ENCODE data around the gene KCND3.
A peak's percentile ranks its signal among the peaks of the same experiment; 100 is the strongest.

KCND3 gene

DNA sequence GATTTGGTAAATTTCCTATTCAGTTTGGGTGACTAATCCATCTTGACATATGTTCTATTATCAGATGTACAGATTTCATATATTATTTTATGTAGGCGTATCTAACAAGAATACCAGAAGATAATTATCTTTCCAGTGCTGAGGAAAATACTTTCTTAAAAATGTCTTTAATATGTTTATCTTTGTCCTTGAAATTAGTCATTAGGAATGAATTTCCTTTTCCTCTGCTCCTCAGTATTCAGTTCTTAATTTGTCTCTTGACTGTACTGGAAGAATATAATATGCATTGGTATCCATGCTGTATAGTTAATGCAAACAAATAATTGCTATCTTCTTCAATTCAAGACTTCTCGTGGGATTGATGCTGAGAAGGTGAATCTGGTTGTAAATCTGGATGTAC, 227.1 kb downstream of the KCND3 start:
- no peak for TF ChIP-seq ZNF274 (IDR thresholded peaks at IDR 0.05; ENCODE audit: low read depth, low read length)
- H3K4me3 ChIP-seq (ENCODE audit: low read length): no peak overlapping the region

DNA sequence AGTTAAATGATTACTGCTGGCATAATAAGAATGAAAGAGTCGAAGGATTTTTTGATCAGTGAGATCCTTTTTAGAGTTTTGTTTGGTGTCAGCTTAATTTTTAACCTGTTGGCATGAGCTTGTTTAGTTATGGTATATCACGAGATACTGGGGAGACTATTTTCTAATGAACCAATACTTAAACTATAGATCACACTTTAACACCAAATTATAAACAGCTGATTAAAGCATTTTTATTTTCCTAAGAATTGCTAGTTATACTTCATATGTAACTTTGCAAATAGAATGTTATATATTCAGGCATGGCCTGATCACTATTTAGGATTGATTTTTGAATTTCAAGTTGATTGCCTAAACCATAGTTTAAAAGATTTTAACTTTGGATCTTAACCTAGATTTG, 227.8 kb downstream of the KCND3 start:
- no peak overlapping the region for H3K4me3 ChIP-seq (ENCODE audit: low read length)
- TF ChIP-seq ZNF274 (IDR thresholded peaks at IDR 0.05; ENCODE audit: low read depth, low read length): no peak

DNA sequence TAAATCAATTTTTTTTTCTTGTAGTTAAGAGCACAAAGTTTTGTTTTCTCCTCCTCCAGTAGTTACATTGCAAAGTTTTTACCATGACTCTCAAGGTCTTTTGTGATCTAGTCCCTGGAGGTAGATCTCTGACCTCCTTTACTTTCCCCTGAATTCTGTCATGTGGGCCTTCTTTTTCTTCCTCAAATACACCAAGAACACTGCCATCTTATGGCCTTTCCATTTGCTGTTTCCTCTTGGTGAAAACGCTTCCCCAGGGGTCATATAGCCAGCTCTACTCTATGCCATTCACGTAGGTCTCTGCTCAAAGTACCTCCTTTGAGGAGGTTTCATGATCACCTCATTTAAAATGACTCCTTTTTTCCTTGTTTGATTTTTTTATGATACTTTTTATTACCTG, 231.1 kb downstream of the KCND3 start:
- no peak overlapping the region for H3K4me3 ChIP-seq (ENCODE audit: low read length)
- no peak for TF ChIP-seq ZNF274 (IDR thresholded peaks at IDR 0.05; ENCODE audit: low read depth, low read length)

DNA sequence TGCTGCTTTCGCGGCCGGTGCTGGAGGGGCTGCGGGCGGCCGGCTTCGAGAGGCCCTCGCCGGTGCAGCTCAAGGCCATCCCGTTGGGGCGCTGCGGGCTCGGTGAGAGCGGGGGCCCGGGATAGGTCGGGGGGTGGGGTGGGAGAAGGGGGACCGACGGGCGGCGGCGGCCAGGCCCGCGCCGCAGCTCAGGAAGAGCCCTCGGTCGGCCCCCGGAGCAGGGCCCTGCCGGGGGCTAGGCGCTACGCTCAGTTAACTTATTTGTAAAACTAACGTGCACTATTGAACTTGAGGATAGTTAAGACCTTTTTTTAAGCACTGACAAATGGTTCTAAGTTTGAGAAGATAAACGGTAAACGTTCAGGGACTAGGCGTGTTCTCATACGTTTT, 233.3 kb downstream of the KCND3 start:
- TF ChIP-seq ZNF274 (IDR thresholded peaks at IDR 0.05; ENCODE audit: low read depth, low read length): no peak

DNA sequence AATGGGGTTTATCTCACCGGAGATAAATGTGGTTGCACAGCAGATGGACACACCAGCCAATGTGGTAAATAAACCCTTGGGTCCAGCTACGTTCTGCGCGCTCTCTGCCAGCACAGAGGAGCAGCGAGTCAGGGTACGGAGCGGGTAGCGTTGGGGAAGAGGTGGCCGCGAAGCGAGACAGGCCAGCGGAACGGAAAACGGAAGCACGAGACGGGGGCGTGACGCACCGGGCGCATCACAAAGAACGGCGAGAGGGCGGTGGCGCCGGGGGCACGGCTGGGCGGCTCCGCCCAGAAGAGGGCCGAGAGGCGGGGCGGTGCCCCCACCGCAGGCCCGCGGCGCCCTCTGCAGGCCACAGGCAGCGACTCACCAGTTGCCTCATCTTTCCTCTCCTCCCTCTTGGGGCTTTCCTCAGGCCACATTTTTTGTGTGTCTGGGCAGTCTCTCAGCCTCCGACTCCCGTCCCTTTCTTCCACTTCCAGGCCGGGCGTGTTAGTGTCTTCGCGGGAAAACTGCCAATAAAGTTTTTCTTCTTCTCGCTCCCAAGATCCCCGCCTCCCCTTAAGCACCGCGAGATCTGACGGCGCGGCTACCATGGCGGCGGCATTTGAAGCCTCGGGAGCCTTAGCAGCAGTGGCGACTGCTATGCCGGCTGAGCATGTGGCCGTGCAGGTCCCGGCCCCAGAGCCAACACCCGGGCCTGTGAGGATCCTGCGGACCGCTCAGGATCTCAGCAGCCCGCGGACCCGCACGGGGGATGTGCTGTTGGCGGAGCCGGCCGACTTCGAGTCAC, 233.9 kb downstream of the KCND3 start, which contains the start of gene DDX20:
Gene DDX20 (plus strand): TSS at position 571 of the 793 bp plus-strand sequence. CDS start 24 bp downstream, at position 595.
- H3K4me3 ChIP-seq (ENCODE audit: low read length): peak within 1 kb of the TSS; percentile 80
- TF ChIP-seq ZNF274 (IDR thresholded peaks at IDR 0.05; ENCODE audit: low read depth, low read length): no peak

More for the DNA sequence above, 233.3 kb downstream of the KCND3 start:
- peak overlapping the region; percentile 80 for H3K4me3 ChIP-seq (ENCODE audit: low read length)

DNA sequence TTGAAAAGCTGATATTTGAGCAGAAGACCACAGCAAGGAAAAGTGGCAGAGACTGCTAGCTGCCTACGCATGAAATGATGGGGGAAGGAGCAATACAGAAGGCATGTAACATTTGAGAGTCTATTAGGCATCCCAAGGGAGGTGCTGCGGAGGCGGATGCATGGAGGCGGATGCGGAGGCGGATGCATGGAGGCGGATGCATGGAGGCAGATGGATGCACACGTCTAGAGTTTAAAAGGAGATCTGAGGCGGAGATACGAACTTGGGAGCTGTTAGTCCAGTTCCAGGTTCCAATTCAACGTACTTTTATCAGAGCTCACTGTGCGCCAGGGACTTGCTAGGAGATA, 234.5 kb downstream of the KCND3 start:
- peak overlapping the region; percentile 80 for H3K4me3 ChIP-seq (ENCODE audit: low read length)
- TF ChIP-seq ZNF274 (IDR thresholded peaks at IDR 0.05; ENCODE audit: low read depth, low read length): no peak

DNA sequence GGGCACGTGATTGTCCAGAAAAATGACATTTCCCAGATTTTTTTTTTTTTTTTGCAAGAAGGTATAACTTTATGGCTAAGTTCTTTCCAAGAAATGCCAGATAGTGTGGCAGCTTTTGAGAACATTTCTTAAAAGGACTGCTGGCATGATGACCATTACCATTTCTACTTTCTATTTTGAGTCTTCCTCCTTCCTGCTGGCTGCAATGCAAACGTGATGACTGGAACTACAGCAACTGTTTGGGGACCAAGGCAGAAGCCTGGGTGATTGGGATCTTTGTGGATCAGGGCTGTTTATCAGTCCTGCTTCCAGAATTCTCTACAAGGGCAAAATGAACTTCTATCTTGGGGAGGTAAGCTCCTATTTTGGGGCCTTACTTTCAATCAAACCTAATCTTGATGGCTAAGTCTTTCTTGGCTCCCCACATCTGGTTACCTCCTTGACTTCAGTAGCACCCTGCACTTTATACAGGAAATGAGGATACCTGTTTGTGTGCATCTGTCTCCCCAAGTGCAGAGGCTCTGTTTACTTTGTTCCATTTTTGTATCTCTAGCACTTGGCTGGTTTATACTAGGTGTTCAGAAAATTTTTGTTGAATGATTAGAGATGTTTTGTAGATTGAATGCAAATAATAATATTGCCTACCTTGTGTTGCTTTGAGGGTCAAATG, 237.4 kb downstream of the KCND3 start:
- TF ChIP-seq ZNF274 (IDR thresholded peaks at IDR 0.05; ENCODE audit: low read depth, low read length): no peak

DNA sequence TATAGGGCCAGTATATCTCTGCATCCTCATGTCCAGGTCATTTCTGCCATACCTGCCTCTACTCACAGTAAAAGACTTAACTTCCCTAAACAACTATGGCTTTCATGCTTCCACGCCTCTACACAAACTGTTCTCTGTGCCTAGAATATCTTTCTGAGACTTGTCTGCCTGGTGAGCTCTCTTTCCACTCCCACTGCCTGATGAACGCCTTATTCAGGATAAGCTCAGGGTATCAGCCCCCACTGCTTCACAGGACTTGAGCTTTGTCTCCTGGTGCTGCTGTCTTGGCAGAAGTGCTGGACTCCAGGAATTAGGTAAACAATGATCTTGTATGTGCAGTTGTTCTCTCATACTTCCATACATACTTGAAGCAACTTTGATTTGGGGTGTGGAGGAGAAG, 238.6 kb downstream of the KCND3 start:
- TF ChIP-seq ZNF274 (IDR thresholded peaks at IDR 0.05; ENCODE audit: low read depth, low read length): no peak

More for the DNA sequence above, 237.4 kb downstream of the KCND3 start:
- no peak overlapping the region for H3K4me3 ChIP-seq (ENCODE audit: low read length)

DNA sequence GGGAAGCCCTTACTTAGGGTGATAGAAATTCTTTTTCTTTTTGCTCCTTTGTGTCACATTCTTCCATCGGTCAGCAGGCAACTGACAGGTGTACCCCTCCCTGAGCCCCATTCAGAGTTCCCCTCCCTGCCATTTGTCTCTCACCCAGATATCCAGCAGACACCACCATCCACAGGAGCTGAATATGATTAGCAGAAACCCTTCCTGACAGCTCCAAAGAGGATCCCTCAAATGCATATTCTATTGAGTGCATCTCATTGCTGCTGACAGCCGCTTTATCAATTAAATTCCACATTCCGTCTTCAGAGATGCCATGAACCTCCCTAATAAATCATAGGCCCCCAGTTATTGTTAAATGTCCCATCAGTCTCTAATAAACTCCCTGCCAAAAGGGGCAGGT, 239.8 kb downstream of the KCND3 start:
- H3K4me3 ChIP-seq (ENCODE audit: low read length): no peak overlapping the region
- no peak for TF ChIP-seq ZNF274 (IDR thresholded peaks at IDR 0.05; ENCODE audit: low read depth, low read length)

More for the DNA sequence above, 238.6 kb downstream of the KCND3 start:
- no peak overlapping the region for H3K4me3 ChIP-seq (ENCODE audit: low read length)

DNA sequence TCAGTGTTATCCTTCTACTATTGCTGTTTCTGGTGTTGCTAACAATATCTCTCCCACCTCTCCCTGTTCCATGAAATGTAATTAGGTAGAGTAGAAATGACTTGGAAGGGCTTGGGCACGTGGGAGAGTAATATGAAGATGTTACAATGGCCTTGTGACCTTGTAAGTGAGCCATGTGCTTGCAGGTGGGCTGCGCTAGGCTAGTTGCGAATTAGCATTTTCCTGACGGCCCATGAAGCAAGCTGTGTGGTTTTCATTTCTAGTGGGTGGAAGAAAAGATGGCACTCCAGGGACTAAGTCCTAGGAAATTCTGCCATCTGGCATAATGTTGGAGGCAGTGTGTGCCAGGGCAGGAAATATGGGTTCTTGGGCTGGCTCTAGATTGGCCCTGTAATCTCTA, 241.5 kb downstream of the KCND3 start:
- H3K4me3 ChIP-seq (ENCODE audit: low read length): no peak overlapping the region
- no peak for TF ChIP-seq ZNF274 (IDR thresholded peaks at IDR 0.05; ENCODE audit: low read depth, low read length)

DNA sequence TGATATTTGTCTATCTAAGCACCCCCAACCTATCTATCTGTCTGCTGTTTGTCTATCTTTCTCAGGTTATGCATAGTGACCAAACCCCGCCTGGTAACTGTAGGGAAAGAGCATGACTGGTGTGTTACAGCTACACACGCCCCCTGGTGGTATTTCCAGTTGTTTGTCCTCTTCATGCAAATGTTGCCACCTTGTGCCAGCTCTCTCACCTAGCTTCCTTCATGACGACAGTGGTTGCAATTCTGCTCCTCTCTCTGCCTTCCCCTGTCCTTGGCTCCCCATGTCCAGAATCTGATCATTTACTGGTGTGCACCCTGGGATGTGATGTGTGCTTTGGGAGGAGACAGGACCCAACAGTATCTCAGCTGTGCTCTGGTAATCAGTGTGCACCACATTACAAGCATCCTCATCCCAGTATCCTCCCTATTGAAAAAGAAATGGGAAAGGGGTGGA, 242.2 kb downstream of the KCND3 start:
- no peak for TF ChIP-seq ZNF274 (IDR thresholded peaks at IDR 0.05; ENCODE audit: low read depth, low read length)
- H3K4me3 ChIP-seq (ENCODE audit: low read length): no peak overlapping the region

DNA sequence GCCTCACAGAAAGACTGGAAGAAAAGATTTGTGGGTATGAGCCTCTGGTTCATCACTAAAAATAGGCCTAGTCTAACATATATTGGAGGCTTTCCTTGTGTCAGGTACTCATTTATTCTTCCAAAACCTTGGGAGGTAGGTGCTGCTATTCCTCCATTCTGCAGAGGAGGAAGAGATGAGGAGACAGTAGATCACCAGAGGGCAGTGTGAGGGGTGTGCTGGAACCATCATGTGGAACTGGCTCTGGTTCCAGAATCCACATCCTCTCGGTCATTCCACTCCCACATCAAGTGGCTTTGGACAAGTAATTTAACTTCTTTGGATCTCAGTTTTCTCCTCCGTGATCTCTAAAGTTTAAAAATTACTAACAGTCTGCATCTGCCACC, 242.9 kb downstream of the KCND3 start:
- H3K4me3 ChIP-seq (ENCODE audit: low read length): no peak overlapping the region
- no peak for TF ChIP-seq ZNF274 (IDR thresholded peaks at IDR 0.05; ENCODE audit: low read depth, low read length)

DNA sequence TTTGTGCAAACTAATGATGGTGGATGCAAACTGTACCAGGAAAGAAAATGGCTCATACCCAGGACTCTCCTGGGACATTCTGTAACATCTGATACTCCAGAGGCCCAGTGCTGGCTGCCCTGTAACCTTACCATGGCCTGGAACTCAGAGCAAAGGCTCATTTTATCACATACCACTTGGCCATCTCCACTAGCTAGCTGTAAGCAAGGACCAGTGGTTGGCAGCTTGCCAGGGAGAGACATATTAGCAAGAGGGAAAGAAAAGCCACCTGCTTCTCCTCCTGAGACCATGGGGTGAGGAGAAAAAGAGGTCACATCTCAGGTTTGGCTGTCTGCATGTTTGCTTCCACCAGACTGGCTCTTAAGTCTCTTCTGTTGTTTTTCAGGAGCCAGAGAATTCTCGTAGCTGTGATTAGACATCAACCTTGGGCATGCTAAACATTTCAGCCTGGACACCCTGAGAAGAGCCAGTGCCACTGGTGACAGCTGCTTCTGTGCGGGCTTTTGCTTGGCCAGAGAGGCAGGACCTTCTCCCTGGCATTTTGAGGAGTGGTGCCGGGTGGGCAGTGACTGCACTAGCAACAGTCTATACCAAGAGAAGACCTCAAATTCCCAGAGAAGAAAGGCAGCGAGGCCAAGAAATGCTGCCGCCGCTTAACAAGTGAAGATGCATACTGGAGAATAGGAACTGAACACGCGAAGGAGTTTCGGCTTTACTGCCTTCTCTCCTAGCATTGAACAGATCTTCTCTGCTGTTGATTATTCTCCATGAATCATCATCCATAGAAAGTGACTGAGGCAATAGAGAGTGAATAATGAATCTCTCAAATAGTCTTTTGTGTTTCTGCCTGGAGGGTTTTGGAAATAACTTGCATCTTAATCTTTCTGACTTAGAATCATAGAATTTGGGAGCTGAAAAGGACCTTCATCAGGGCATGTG, 243.5 kb downstream of the KCND3 start:
- no peak overlapping the region for H3K4me3 ChIP-seq (ENCODE audit: low read length)
- TF ChIP-seq ZNF274 (IDR thresholded peaks at IDR 0.05; ENCODE audit: low read depth, low read length): no peak

DNA sequence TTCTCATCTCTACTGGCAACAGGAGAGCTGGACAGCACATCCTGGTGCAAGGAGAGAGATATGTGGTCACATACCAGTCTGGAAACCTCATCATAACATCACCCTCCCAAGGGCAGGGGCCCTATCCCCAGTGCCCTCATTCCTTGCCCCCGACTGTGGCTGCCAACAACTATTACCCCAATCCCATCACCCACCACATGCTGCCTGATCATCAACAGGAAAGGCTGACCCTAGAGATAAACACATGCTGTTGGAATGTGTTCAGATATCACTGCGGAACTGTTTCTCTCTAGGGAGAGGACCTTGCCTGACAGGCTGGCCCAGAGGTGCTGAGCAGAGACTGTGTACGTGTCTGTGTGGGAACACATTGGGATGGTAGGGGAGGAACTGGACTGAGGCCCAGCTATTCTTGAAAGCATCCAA, 245.8 kb downstream of the KCND3 start:
- no peak for TF ChIP-seq ZNF274 (IDR thresholded peaks at IDR 0.05; ENCODE audit: low read depth, low read length)
- no peak overlapping the region for H3K4me3 ChIP-seq (ENCODE audit: low read length)

Data from GM08714 (cell line).